ENCODE measurements around the gene ALDH9A1. TPM values are rescaled to one million over a fixed set of nuclear protein-coding genes. Genes with fewer than 3 reads are reported as not detected.
"Not testable (repeated sequence)": the region's sequence is repeated elsewhere in the genome, so short reads cannot be mapped to it uniquely, and the experiment has no call there.

ALDH9A1 gene
- total RNA-seq, 1 donor from 2014 or later, result 123 TPM

- H3K27me3 Mint-ChIP-seq (ENCODE audit: unreplicated experiment), result peaks cover 1% of the 10 kb centered on the region
- TF ChIP-seq CTCF (IDR thresholded peaks at IDR 0.05; ENCODE audit: unreplicated experiment), result no peak
- H3K4me1 Mint-ChIP-seq (ENCODE audit: unreplicated experiment), result peaks cover 15% of the 10 kb centered on the region
- no peak overlapping the region for H3K27ac Mint-ChIP-seq (ENCODE audit: unreplicated experiment)
- H3K36me3 Mint-ChIP-seq (ENCODE audit: low read depth, unreplicated experiment), result no peaks in the 10 kb centered on the region
- no peak overlapping the region for H3K4me3 Mint-ChIP-seq (ENCODE audit: unreplicated experiment)
- H3K9me3 Mint-ChIP-seq (ENCODE audit: unreplicated experiment), result no peaks in the 10 kb centered on the region
- DNase-seq (ENCODE audit: low spot score), result no peak
Observed at GRCh38 chr1:165712764-165713163, 14.4 kb upstream of the ALDH9A1 start.

- H3K9me3 Mint-ChIP-seq (ENCODE audit: unreplicated experiment), result no peaks in the 10 kb centered on the region
Observed at GRCh38 chr1:165707984-165708706, 9.8 kb upstream of the ALDH9A1 start.

GRCh38 chr1:165703648-165704047 lies 5.3 kb upstream of the ALDH9A1 start:
- Mint-ChIP-seq H3K27ac (ENCODE audit: unreplicated experiment) (no peak overlapping the region), H3K36me3 (ENCODE audit: low read depth, unreplicated experiment) (no peaks in the 10 kb centered on the region), H3K27me3 (ENCODE audit: unreplicated experiment) (peaks cover 6% of the 10 kb centered on the region), H3K4me3 (ENCODE audit: unreplicated experiment) (no peak overlapping the region), H3K4me1 (ENCODE audit: unreplicated experiment) (peaks cover 2% of the 10 kb centered on the region), H3K9me3 (ENCODE audit: unreplicated experiment) (no peaks in the 10 kb centered on the region)
- no peak for TF ChIP-seq CTCF (IDR thresholded peaks at IDR 0.05; ENCODE audit: unreplicated experiment)
- DNase-seq (ENCODE audit: low spot score), result no peak

More at GRCh38 chr1:165707984-165708706, 9.8 kb upstream of the ALDH9A1 start:
- TF ChIP-seq CTCF (IDR thresholded peaks at IDR 0.05; ENCODE audit: unreplicated experiment), result no peak
- Mint-ChIP-seq H3K4me3 (ENCODE audit: unreplicated experiment) (no peak overlapping the region), H3K27ac (ENCODE audit: unreplicated experiment) (no peak overlapping the region), H3K27me3 (ENCODE audit: unreplicated experiment) (peaks cover 4% of the 10 kb centered on the region), H3K36me3 (ENCODE audit: low read depth, unreplicated experiment) (no peaks in the 10 kb centered on the region), H3K4me1 (ENCODE audit: unreplicated experiment) (peaks cover 10% of the 10 kb centered on the region)
- DNase-seq (ENCODE audit: low spot score), result no peak

GRCh38 chr1:165701922-165702321 lies 3.6 kb upstream of the ALDH9A1 start:
- not testable (repeated sequence) for H3K9me3 Mint-ChIP-seq (ENCODE audit: unreplicated experiment); H3K36me3 Mint-ChIP-seq (ENCODE audit: low read depth, unreplicated experiment); DNase-seq (ENCODE audit: low spot score); H3K4me1 Mint-ChIP-seq (ENCODE audit: unreplicated experiment); H3K4me3 Mint-ChIP-seq (ENCODE audit: unreplicated experiment); H3K27me3 Mint-ChIP-seq (ENCODE audit: unreplicated experiment)
- peak overlapping the region; percentile 67 for H3K27ac Mint-ChIP-seq (ENCODE audit: unreplicated experiment)

GRCh38 chr1:165699577-165699976 lies 1.2 kb upstream of the ALDH9A1 start:
- peaks cover 24% of the 10 kb centered on the region for H3K4me1 Mint-ChIP-seq (ENCODE audit: unreplicated experiment)
- no peak for TF ChIP-seq CTCF (IDR thresholded peaks at IDR 0.05; ENCODE audit: unreplicated experiment)
- H3K27me3 Mint-ChIP-seq (ENCODE audit: unreplicated experiment), result peaks cover 6% of the 10 kb centered on the region
- DNase-seq (ENCODE audit: low spot score), result no peak
- H3K9me3 Mint-ChIP-seq (ENCODE audit: unreplicated experiment), result no peaks in the 10 kb centered on the region
- H3K36me3 Mint-ChIP-seq (ENCODE audit: low read depth, unreplicated experiment), result no peaks in the 10 kb centered on the region
- peak overlapping the region; percentile 74 for H3K4me3 Mint-ChIP-seq (ENCODE audit: unreplicated experiment)
- H3K27ac Mint-ChIP-seq (ENCODE audit: unreplicated experiment), result no peak overlapping the region
